B cell (primary cell): ENCODE data around the gene DNAJB12. TPM values are rescaled to one million over a fixed set of nuclear protein-coding genes. Genes with fewer than 3 reads are reported as not detected.
"Not testable (repeated sequence)": the region's sequence is repeated elsewhere in the genome, so short reads cannot be mapped to it uniquely, and the experiment has no call there.

Experiments used
- ATAC-seq: fragments of 200-7000 bp; cut with Tn5 transposase; one replicate; pipeline ENCODE4 v1.10.0; 2021; ENCODE audit warnings: low read depth, mild to moderate bottlenecking, moderate number of reproducible peaks, moderate library complexity
- CTCF ChIA-PET: fragments of 350-600 bp; sonication (Branson Sonifier 250); formaldehyde crosslinking; loops from one replicate; lab custom pipeline; 2021; ENCODE audit warnings: antibody characterized with exemption, inconsistent platforms; lab: Charles Lee
- POLR2A ChIA-PET: fragments of 350-600 bp; sonication (Branson Sonifier 250); formaldehyde crosslinking; loops from one replicate; lab custom pipeline; 2021; ENCODE audit warnings: antibody characterized with exemption; lab: Charles Lee
- DNase-seq: peaks from one replicate; pipeline ENCODE4 v3.0.0; 2013
- H2AFZ ChIP-seq: 2 replicates; pipeline ENCODE4 v1.6.1; 2012; ENCODE audit warnings: mild to moderate bottlenecking, low read depth, low read length; ENCODE audit not compliant: insufficient read depth, poor library complexity, severe bottlenecking
- H3K27ac ChIP-seq, 2 donors: 1 replicate in 1 of 2; 2 replicates in 1 of 2; pipeline ENCODE4 v1.5.1; 2012 to 2013; ENCODE audit warnings: low read length in 2 of 2, mild to moderate bottlenecking in 2 of 2, moderate library complexity in 1 of 2
- H3K27me3 ChIP-seq, 4 experiments: fragments of 200-600 bp in 1 of 4; sonication (generic) in 1 of 4; replicated peaks in 1 of 4; 1 replicate in 2 of 4; 2 replicates in 2 of 4; pipeline versions ENCODE4 v1.6.1 to v1.7.0; 2013 to 2016; ENCODE audit warnings: low read length in 3 of 4, mild to moderate bottlenecking in 2 of 4, mixed read lengths in 1 of 4, moderate library complexity in 1 of 4; ENCODE audit not compliant: insufficient read depth in 4 of 4, control insufficient read depth in 3 of 4; ENCODE audit errors: control extremely low read depth in 1 of 4
- H3K36me3 ChIP-seq, 2 experiments: replicated peaks in 1 of 2; 1 replicate in 1 of 2; 2 replicates in 1 of 2; pipeline versions ENCODE4 v1.6.1 to v1.7.1; 2013; ENCODE audit warnings: low read length in 1 of 2; ENCODE audit not compliant: insufficient read depth in 2 of 2, control insufficient read depth in 1 of 2; ENCODE audit errors: control extremely low read depth in 1 of 2, extremely low read depth in 1 of 2
- H3K4me1 ChIP-seq, 2 donors: fragments of 200-600 bp in 1 of 2; sonication (generic) in 1 of 2; 1 replicate in 1 of 2; 2 replicates in 1 of 2; pipeline versions ENCODE4 v1.5.1 to v1.6.1; 2013 to 2017; ENCODE audit warnings: low read length in 2 of 2; ENCODE audit not compliant: control insufficient read depth in 2 of 2, insufficient read depth in 2 of 2
- H3K4me2 ChIP-seq: replicated peaks from 2 replicates; pipeline ENCODE3; 2012; ENCODE audit warnings: mild to moderate bottlenecking, low read depth, low read length; ENCODE audit not compliant: poor library complexity, severe bottlenecking
- H3K4me3 ChIP-seq, 5 experiments: fragments of 200-600 bp in 1 of 5; sonication (generic) in 1 of 5; 1 replicate in 3 of 5; 2 replicates in 2 of 5; pipeline versions ENCODE4 v1.5.1 to v1.7.0; 2011 to 2016; ENCODE audit warnings: low read length in 4 of 5, mild to moderate bottlenecking in 4 of 5, low read depth in 2 of 5, control low read depth in 1 of 5, moderate library complexity in 1 of 5; ENCODE audit not compliant: insufficient read depth in 1 of 5; ENCODE audit errors: control extremely low read depth in 1 of 5, extremely low read depth in 1 of 5
- H3K79me2 ChIP-seq: fragments of 200-600 bp; sonication (generic); one replicate; pipeline ENCODE4 v1.6.0; 2016; ENCODE audit warnings: low read length; ENCODE audit not compliant: control insufficient read depth, insufficient read depth
- H3K9ac ChIP-seq: fragments of 200-600 bp; sonication (generic); 2 replicates; pipeline ENCODE4 v1.6.1; 2017; ENCODE audit warnings: mild to moderate bottlenecking, low read length, moderate library complexity
- H3K9me3 ChIP-seq, 3 donors: one replicate each; pipeline versions ENCODE4 v1.6.1 to v1.7.1; 2013; ENCODE audit warnings: low read length in 2 of 3; ENCODE audit not compliant: control insufficient read depth in 2 of 3, insufficient read depth in 1 of 3; ENCODE audit errors: control extremely low read depth in 1 of 3
- H4K20me1 ChIP-seq: 2 replicates; pipeline ENCODE4 v1.6.0; 2012; ENCODE audit warnings: mild to moderate bottlenecking, low read length; ENCODE audit not compliant: insufficient read depth, control insufficient read depth, poor library complexity, severe bottlenecking
- H3K27ac Mint-ChIP-seq: one replicate; pipeline ENCODE4 v1.8.0; 2021; ENCODE audit warnings: mixed read lengths
- H3K27me3 Mint-ChIP-seq: one replicate; pipeline ENCODE4 v1.8.0; 2021; ENCODE audit warnings: mixed read lengths
- H3K4me1 Mint-ChIP-seq: one replicate; pipeline ENCODE4 v1.8.0; 2021; ENCODE audit warnings: mixed read lengths
- H3K4me3 Mint-ChIP-seq: one replicate; pipeline ENCODE4 v1.8.0; 2021; ENCODE audit warnings: mixed read lengths
- H3K9me3 Mint-ChIP-seq: one replicate; pipeline ENCODE4 v1.8.0; 2022; ENCODE audit warnings: mixed read lengths; ENCODE audit not compliant: insufficient read depth
- EZH2 ChIP-seq: IDR thresholded peaks from 2 replicates; pipeline ENCODE4 v1.6.1; 2012; ENCODE audit warnings: borderline replicate concordance, low read depth, mild to moderate bottlenecking, moderate library complexity, low read length; ENCODE audit not compliant: insufficient read depth, poor library complexity, severe bottlenecking
- WGBS: methylation state at CpG from one replicate; pipeline ENCODE4 v1.1.5; 2013; ENCODE audit warnings: missing lambda C conversion rate; ENCODE audit not compliant: insufficient coverage; 5-methylcytosine and 5-hydroxymethylcytosine counted together
- intact Hi-C: fragments of 100-400 bp; cut with micrococcal nuclease; formaldehyde crosslinking; loops from one replicate; pipeline ENCODE4 v1.10.0; 2022
- polyA minus RNA-seq: library from RNA; depleted of rRNA, polyadenylated mRNA; stranded (reverse); fragments of >200 nt; gene quantifications from 2 replicates; pipeline ENCODE4 v1.2.3, GENCODE V29; 2012
- polyA plus RNA-seq: library from polyadenylated mRNA; depleted of rRNA; stranded (reverse); fragments of >200 nt; gene quantifications from 2 replicates; pipeline ENCODE4 v1.2.3, GENCODE V29; 2012
- total RNA-seq, 2 donors: library from RNA; stranded (reverse); fragments of 120-200 nt in 1 of 2; gene quantifications; 1 replicate in 1 of 2; 2 replicates in 1 of 2; pipeline versions ENCODE4 v1.2.3 to v1.2.4, GENCODE V29; 2013 to 2022

Gene DNAJB12
- total RNA-seq, result 42.3 and 44.1 TPM in 2 replicates
- 19.4 TPM for total RNA-seq (2013)
- 15.8 and 16.1 TPM in 2 replicates for polyA plus RNA-seq
- 26.9 and 42.8 TPM in 2 replicates for polyA minus RNA-seq

- ChIA-PET CTCF (interaction anchor here (1.0 to 2.0 kb wide), 4 partner anchors 10 to 306 kb away, joined by 4 to 11 read pairs (median 6); no protein-coding TSS in a partner anchor), POLR2A (interaction anchor here (0.5 to 0.8 kb wide), 3 partner anchors 130 to 1018 kb away, joined by 3 to 9 read pairs (median 4); partner anchors contain the start of gene SPOCK2)
- Histone ChIP-seq H2AFZ (peak within 1 kb of the TSS; percentile 92), H3K4me1 (peaks cover 15 to 17% of the 10 kb centered on the region in 2 donors), H4K20me1 (peaks cover 13% of the 10 kb centered on the region), H3K27me3 (no peaks in the 10 kb centered on the region), H3K4me2 (peak within 1 kb of the TSS; percentile 99), H3K27ac (peak within 1 kb of the TSS; percentile 90 to 97), H3K36me3 (peaks cover 4 to 5% of the 10 kb centered on the region in 2 experiments), H3K9me3 (no peaks in the 10 kb centered on the region), H3K4me3 (peak within 1 kb of the TSS; percentile 65 to 98 (median 97)), H3K9ac (peak within 1 kb of the TSS; percentile 96), H3K79me2 (peaks cover 48% of the 10 kb centered on the region)
- peak; percentile 87 for ATAC-seq
- under 1% methylated on average over 58 of the region's 74 CpGs for WGBS
- peak within 1 kb of the TSS; percentile 99 for H3K27ac Mint-ChIP-seq
- intact Hi-C loops, result loop anchor here (1.0 to 10.0 kb wide), 4 partner anchors 138 to 890 kb away; partner anchors contain the start of genes ANAPC16, ASCC1, DNAJC9 and ECD
- no peak for TF ChIP-seq EZH2
- H3K4me1 Mint-ChIP-seq, result peaks cover 39% of the 10 kb centered on the region
- DNase-seq, result peak; percentile 97
- no peaks in the 10 kb centered on the region for H3K9me3 Mint-ChIP-seq
- H3K4me3 Mint-ChIP-seq, result peak within 1 kb of the TSS; percentile 99
- H3K27me3 Mint-ChIP-seq, result no peaks in the 10 kb centered on the region
Observed at GRCh38 chr10:72354356-72355213, at the start of gene DNAJB12. TSS of gene DNAJB12 (minus strand) at chr10:72354919. CDS start at chr10:72354897, 22 bp downstream.

- H3K4me1 Mint-ChIP-seq, H3K4me3 Mint-ChIP-seq: not testable (repeated sequence)
Observed at GRCh38 chr10:72395581-72395980, 40.9 kb upstream of the DNAJB12 start.

More at GRCh38 chr10:72395581-72395980, 40.9 kb upstream of the DNAJB12 start:
- H3K4me1 ChIP-seq, intact Hi-C loops, H3K27ac Mint-ChIP-seq, H3K4me3 ChIP-seq, ATAC-seq, H3K9ac ChIP-seq, H3K27me3 ChIP-seq, CTCF ChIA-PET, H3K27ac ChIP-seq, DNase-seq, H4K20me1 ChIP-seq, H2AFZ ChIP-seq, POLR2A ChIA-PET, H3K4me2 ChIP-seq, H3K36me3 ChIP-seq, H3K79me2 ChIP-seq, H3K9me3 Mint-ChIP-seq, H3K27me3 Mint-ChIP-seq, H3K9me3 ChIP-seq: not testable (repeated sequence)
- WGBS, result 100% methylated on average over 3 of the region's 3 CpGs
